ENCODE results near the gene PSMC4. TPM values are rescaled to one million over a fixed set of nuclear protein-coding genes. Genes with fewer than 3 reads are reported as not detected.

PSMC4 gene
- total RNA-seq, 1 donor from 2014 or later: 74.9 TPM

GRCh38 chr19:39942366-39942730, 28.6 kb upstream of the PSMC4 start:
- intact Hi-C loops (cut with DNase I): no loop called here
- H3K27ac ChIP-seq: no peak overlapping the region

GRCh38 chr19:39943586-39943985, 27.4 kb upstream of the PSMC4 start:
- no peaks in the 10 kb centered on the region for H3K9me3 ChIP-seq
- TF ChIP-seq POLR2AphosphoS5 (IDR thresholded peaks at IDR 0.05; ENCODE audit: insufficient read depth in 1 of 2, low read depth in 1 of 2) (no peak), CTCF (IDR thresholded peaks at IDR 0.05) (no peak), POLR2A (IDR thresholded peaks at IDR 0.05) (no peak)
- H3K27ac ChIP-seq: no peak overlapping the region
- intact Hi-C loops (cut with DNase I): no loop called here
- DNase-seq (ENCODE audit: extremely low spot score in 2 of 2): no peak
- no peak overlapping the region for H3K4me3 ChIP-seq
- H3K36me3 ChIP-seq: no peaks in the 10 kb centered on the region
- no peaks in the 10 kb centered on the region for H3K27me3 ChIP-seq
- H3K4me1 ChIP-seq: no peaks in the 10 kb centered on the region

More at GRCh38 chr19:39942366-39942730, 28.6 kb upstream of the PSMC4 start:
- Histone ChIP-seq H3K9me3 (no peaks in the 10 kb centered on the region), H3K4me1 (no peaks in the 10 kb centered on the region), H3K27me3 (no peaks in the 10 kb centered on the region), H3K36me3 (no peaks in the 10 kb centered on the region), H3K4me3 (no peak overlapping the region)
- TF ChIP-seq POLR2A (IDR thresholded peaks at IDR 0.05): no peak
- no peak for TF ChIP-seq POLR2AphosphoS5 (IDR thresholded peaks at IDR 0.05; ENCODE audit: insufficient read depth in 1 of 2, low read depth in 1 of 2)
- no peak for TF ChIP-seq CTCF (IDR thresholded peaks at IDR 0.05)
- no peak for DNase-seq (ENCODE audit: extremely low spot score in 2 of 2)

- intact Hi-C loops (cut with DNase I): no loop called here
- Histone ChIP-seq H3K27me3 (no peaks in the 10 kb centered on the region), H3K4me3 (no peak overlapping the region), H3K4me1 (no peaks in the 10 kb centered on the region), H3K36me3 (no peaks in the 10 kb centered on the region), H3K9me3 (no peaks in the 10 kb centered on the region), H3K27ac (no peak overlapping the region)
- DNase-seq (ENCODE audit: extremely low spot score in 2 of 2): no peak
- TF ChIP-seq CTCF (IDR thresholded peaks at IDR 0.05) (no peak), POLR2AphosphoS5 (IDR thresholded peaks at IDR 0.05; ENCODE audit: insufficient read depth in 1 of 2, low read depth in 1 of 2) (no peak), POLR2A (IDR thresholded peaks at IDR 0.05) (no peak)
Measured at GRCh38 chr19:39946532-39946931, 24.4 kb upstream of the PSMC4 start.

DNA sequence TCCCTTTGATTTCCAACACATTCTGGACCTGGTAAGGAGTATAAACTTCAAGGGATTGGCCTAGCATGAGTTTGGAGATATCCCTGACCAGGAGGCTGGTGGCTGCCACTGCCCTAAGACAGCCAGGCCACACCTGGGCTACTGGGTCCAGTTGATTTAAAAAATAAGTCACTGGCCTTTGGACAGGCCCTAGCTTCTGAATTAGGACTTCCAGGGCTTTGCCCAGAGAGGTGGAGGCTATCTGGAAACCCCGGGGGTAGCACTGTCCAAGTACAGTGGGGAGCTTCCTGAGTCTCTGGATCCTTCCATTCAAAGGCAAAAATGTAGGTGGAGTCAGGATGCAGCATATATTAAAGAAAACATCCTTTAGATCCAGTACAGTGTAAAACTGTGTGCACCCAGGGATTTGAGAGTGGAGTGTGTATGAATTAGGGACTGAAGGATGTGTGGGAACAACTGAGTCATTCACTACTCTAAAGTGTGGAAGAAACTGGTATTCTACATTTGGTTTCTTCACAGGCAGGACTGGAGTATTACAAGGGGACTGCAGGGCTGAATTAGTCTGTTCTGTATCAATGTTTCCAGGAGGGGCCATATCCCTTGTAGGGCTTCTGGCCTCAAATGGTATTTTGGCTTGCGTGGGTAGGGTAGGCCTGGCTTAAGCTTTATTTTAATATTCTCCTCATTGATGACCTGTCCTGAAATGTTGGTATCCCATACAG, 21.8 kb upstream of the PSMC4 start:
- H3K4me1 ChIP-seq: no peaks in the 10 kb centered on the region
- no peak for TF ChIP-seq POLR2A (IDR thresholded peaks at IDR 0.05)
- no peak for TF ChIP-seq CTCF (IDR thresholded peaks at IDR 0.05)
- TF ChIP-seq POLR2AphosphoS5 (IDR thresholded peaks at IDR 0.05; ENCODE audit: insufficient read depth in 1 of 2, low read depth in 1 of 2): no peak
- no peak overlapping the region for H3K4me3 ChIP-seq
- no peak overlapping the region for H3K27ac ChIP-seq
- no peaks in the 10 kb centered on the region for H3K36me3 ChIP-seq
- intact Hi-C loops (cut with DNase I): no loop called here
- no peaks in the 10 kb centered on the region for H3K9me3 ChIP-seq
- DNase-seq (ENCODE audit: extremely low spot score in 2 of 2): no peak
- H3K27me3 ChIP-seq: no peaks in the 10 kb centered on the region

GRCh38 chr19:39951065-39951650, 19.8 kb upstream of the PSMC4 start:
- H3K4me1 ChIP-seq: no peaks in the 10 kb centered on the region
- no peaks in the 10 kb centered on the region for H3K27me3 ChIP-seq
- H3K9me3 ChIP-seq: no peaks in the 10 kb centered on the region
- no peak for TF ChIP-seq CTCF (IDR thresholded peaks at IDR 0.05)
- TF ChIP-seq POLR2AphosphoS5 (IDR thresholded peaks at IDR 0.05; ENCODE audit: insufficient read depth in 1 of 2, low read depth in 1 of 2): no peak
- H3K4me3 ChIP-seq: no peak overlapping the region
- no peak overlapping the region for H3K27ac ChIP-seq
- DNase-seq (ENCODE audit: extremely low spot score in 2 of 2): no peak
- intact Hi-C loops (cut with DNase I): no loop called here
- H3K36me3 ChIP-seq: no peaks in the 10 kb centered on the region
